GM19463 (cell line): Measurements from ENCODE around the gene NDUFA8.

Source experiments
- ATAC-seq: cut with Tn5 transposase; IDR thresholded peaks from one replicate; pipeline ENCODE4 v1.9.1; 2021; ENCODE audit warnings: mild to moderate bottlenecking, moderate library complexity; ENCODE audit not compliant: unreplicated experiment

NDUFA8 gene

GRCh38 chr9:122138560-122139268 is 20.9 kb downstream of the NDUFA8 start:
- ATAC-seq, result no peak

DNA sequence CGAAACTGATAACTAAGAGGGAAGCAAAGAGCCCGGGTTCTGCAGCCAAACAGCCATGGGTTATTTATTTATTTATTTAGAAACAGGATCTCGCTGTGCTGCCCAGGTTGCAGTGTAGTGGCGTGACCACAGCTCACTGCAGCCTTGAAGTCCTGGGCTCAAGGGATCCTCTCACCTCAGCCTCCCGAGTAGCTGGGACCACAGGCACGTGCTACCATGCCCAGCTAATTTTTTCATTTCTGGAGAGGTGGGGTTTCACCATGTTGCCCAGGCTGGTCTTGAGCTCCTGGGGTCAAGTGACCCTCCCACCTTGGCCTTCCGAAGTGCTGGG is 24.1 kb downstream of the NDUFA8 start:
- ATAC-seq, result no peak

DNA sequence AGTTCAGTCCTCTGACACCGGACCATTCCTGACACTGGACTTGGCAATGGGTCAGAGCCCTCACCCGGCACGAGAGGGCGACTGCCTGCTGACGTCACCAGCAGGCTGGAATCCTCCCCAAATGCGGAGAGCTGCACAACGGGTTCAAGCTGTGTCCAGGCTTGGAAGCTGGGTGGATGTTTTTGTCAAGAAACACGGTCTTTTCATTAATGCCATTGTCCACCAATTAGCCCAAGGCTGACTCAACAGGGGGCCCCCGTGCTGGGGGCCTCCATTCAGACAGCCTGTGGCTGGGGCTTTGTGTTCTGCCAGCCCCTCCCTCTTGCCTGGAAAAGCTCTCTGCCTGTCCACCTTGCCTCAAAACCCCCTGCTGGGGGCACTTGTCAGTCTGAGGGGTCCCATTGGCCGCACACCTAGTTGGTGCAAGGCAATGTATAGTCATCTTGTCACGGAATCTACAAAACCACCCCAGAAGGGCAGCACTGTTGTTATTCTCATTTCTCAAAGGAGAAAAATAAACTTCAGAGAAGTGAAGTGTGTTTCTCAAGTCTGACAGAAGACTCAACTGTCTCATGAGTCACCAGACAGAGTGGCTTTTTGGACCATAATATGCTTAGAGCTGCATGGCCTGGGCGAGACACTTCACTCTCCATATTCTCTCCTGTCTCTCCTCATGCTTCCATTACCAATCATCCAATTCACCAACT is 24.6 kb downstream of the NDUFA8 start:
- no peak for ATAC-seq

DNA sequence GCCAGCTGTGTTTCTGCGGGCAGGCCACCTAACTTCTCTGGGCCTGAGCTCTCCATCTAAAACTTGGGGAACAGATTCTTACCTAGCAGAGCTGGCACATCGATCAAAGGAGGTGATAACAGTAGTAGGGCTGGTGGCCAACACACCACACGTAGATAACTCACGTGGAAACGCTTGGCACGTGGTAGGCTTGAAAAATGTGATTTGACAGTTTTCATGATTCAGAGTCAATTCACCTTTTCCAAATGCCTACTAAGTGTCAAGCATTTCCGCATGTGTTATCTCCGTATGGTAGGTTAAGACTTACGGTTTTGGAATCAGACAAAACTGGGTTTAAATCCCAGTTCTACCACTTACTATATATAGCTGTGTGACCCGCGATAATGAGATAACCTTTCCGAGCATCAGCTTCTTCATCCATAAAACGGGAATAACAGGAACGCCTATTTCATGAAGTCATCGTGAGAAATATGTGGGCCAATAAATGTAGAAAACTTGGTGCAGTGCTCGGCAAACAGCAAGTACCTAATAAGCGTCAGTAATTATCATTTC is 25.5 kb downstream of the NDUFA8 start:
- ATAC-seq, result no peak

DNA sequence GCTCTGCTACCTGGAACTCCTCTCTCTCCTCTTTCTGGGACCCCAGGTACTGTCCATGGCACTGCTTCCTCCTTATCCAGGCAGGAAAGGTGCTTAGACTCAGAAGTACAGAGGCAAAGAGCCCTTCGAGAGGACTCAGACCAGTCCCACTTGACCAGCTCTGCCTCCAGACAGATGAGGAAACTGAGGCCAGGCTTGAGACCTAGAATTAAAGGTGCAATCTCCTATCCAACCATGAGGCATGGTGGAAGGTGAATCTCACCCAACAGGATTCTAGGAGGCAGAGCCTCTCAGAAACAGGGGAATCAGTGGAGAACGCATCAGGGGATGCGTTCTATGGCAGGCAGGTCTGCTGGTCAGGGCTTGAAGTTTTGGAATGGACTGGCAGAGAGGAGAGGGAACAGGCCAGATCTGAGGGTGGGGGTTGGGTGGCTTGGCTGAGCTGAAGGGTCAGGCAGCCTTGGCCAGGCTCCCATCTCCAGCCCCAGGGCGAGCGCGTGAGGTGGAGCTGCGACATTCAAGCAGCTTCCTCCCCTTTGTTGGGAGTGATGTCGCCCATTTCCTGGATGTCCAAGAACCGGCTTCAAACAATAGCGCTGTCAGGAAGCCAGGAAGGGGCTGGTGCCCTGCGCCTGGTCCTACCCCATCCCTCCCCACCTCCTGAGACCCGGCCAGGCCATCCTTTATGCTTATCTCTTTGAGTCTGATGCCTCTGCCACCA is 26.2 kb downstream of the NDUFA8 start:
- ATAC-seq, result no peak

DNA sequence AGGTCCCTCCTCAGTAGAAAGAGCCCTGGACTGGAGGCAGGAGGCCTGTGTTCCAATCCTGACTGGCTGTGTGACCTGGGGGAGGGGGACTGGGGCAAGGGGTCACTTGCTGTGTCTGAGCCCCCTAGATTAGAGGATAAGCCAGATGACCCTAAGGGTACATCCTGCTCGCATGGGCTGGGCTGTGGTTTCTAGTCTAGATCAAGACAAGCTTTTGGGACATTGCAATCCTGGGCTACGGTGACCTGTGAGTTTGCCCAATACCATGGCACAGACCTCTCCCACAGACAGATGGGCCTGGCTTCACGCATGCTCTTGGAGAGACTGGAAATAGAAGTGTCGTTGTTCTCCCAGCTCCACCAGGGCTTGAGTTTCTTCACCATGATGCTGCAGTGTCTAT is 27.0 kb downstream of the NDUFA8 start:
- no peak for ATAC-seq

- no peak for ATAC-seq
Observed at GRCh38 chr9:122131401-122132001, 28.1 kb downstream of the NDUFA8 start.

DNA sequence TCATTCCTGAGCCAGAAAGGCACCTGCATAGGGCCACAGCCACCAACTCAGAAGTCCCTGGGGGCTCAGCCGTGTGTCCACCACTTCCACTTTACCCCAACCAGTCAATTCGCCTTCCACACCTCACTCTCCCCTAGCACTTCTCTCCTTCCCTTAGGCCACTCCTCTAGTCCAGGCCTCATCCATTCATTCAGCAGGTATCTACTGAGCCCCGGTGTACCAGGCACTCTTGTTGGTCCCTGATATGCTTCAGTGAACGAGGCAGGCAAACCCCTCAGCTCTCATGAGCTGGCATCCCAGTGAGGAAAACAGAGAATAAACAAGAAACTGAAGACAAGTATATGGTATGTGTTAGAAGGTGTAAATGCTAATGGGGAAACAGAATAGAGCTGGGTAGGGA is 28.7 kb downstream of the NDUFA8 start:
- ATAC-seq, result no peak

DNA sequence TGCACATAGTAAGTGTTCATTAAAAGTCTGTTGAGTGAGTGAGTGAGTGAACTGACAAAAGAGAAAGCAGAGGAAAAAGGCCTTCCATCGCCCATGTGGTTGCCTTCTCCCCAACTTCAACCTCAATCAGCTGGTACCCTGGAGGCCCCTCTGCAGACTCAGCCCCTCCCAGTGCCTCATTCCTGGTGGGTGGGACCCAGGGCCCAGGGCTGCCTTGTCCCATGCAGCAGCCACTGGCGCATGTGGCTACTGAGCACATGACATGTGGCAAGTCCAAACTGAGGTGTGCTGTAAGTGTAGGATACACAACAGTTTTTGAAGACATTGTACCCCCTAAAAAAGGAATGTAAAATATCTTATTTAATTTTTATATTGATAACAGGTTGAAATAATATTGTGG is 29.6 kb downstream of the NDUFA8 start:
- no peak for ATAC-seq

GRCh38 chr9:122128969-122129343 is 30.6 kb downstream of the NDUFA8 start:
- no peak for ATAC-seq

- no peak for ATAC-seq
Observed at GRCh38 chr9:122128007-122128968, 31.3 kb downstream of the NDUFA8 start.

DNA sequence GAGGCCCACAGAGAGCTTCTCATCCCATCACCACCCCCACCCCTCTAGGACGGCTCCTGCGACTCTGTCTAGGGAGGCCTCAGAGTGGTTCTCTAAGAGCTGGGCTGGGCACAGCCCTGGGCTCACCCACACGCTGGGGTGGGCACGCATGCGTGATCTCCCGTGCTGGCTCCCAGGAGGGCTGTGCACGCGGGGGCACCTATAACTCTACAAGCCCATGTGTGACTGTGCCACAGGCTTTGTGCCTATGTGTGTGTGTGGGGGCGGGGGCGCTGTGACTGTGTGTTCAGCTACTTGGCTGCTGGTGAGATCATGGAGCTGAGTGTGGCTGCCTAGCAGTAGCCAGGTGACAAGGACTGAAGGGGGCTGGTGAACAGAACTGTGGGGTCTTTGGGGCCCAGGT is 32.2 kb downstream of the NDUFA8 start:
- ATAC-seq, result no peak

DNA sequence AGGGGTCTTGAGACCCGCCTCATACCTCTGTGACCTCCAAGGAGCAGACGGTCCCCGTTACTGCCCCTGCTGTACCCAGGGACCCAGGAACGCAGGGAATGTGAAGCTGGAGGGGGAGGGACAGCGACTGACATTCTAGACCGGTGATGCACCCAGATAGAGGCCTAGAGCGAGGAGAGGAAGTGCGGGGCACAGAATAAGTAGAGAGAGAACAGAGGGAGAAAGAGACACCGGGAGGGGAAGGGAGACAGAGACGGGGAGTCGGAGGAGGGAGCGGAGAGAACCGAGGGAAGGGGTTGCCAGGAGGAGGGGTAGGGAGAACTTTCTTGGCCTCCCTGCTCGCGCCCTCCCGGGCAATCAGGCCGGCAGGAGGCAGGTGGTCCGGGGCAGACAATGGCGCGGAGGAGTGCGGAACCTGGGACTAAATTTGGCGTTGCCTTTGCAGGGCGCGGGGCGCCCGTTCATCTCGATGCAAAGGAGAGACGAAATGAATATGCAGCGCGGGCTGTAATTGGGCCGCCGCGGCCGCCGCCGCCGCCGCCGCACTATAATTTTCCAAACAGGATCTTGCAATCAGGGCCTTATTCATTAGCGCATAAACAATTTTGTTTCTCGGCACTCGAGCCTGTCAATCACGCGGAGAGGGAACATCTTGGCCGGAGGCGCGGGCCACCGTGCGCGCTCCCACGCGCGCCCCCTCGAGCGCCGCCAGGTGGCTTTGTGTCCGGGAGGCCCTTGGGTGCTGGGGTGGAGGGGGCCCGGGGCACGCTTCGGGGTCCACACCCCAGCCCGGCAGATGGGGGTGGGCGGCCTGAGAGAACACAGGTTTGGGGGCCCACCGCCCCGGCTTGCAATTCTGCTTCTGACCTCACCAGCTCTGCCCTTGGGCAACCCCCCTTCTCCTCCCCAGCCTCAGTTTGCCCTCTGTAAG is 33.0 kb downstream of the NDUFA8 start:
- no peak for ATAC-seq

GRCh38 chr9:122125509-122126330 is 33.9 kb downstream of the NDUFA8 start:
- no peak for ATAC-seq

- peak; percentile 70 for ATAC-seq
Observed at GRCh38 chr9:122125158-122125508, 34.4 kb downstream of the NDUFA8 start.

DNA sequence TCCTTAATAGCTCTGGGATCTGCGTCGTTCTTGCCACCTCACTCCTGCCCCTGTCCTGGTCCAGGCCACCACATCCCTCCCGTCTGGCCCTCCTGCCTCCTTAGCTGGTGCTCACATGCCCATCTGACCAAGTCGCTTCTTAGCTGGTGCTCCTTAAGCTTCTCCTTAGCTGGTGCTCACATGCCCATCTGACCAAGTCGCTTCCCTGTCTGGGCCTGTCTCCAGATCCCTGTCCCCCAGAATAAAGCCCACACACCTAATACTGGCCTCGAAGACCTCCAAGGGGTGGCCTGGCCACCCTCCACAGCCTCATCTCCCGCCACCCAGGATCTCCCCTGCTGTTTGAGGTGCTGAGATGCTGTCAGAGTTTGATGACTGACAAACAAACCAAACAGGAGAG is 35.1 kb downstream of the NDUFA8 start:
- ATAC-seq, result no peak

- ATAC-seq, result no peak
Observed at GRCh38 chr9:122124048-122124447, 35.5 kb downstream of the NDUFA8 start.

DNA sequence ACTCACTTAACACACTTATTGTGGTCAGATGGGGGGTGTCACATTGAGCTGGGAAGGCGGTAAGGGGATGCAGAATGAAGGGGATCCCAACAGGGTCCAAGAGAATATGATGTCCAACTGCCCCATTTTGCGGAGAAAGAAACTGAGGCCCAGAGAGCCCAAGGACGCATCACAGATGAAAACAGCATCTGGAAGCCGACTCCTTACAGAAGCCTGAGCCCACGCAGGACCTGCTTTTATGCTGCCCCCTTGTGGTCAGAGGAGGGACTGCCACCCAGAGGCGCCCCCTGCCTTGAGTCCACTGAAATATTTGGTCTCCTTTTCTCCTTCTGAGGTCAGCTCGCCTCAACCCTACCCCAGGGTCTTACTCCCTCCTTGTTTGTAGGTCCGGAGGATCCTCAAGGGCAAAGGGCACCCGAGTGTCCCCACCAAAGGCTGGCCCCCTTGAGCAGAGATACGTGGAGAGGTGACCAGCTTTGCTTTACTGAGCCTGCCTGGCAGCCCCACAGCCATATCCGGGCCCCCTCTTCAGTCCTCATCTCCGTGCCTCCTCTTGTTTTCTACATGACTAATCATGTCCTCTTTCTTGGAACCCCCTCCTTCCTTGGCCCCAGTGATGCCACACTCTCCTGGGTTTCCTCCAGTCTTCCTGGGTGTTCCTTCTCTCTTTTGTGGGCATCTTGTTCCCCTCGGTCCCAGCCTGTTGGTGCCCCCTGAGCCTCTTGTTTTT is 36.5 kb downstream of the NDUFA8 start:
- ATAC-seq, result peak; percentile 55
